Kidney epithelial cell (primary cell): Measurements from ENCODE around the gene CNTROB. TPM values are rescaled to one million over a fixed set of nuclear protein-coding genes. Genes with fewer than 3 reads are reported as not detected.
A peak's percentile ranks its signal among the peaks of the same experiment; 100 is the strongest.

Experiments
- DNase-seq: peaks from one replicate; pipeline ENCODE4 v3.0.0-alpha.2; 2010; ENCODE audit warnings: low read depth
- H3K27me3 ChIP-seq: 2 replicates; pipeline ENCODE4 v1.6.0; 2011; ENCODE audit warnings: low read length; ENCODE audit not compliant: control insufficient read depth, insufficient read depth
- H3K36me3 ChIP-seq: 2 replicates; pipeline ENCODE4 v1.5.1; 2011; ENCODE audit warnings: low read length; ENCODE audit not compliant: control insufficient read depth, insufficient read depth
- H3K4me3 ChIP-seq: 2 replicates; pipeline ENCODE4 v1.5.1; 2011; ENCODE audit warnings: low read depth, mild to moderate bottlenecking, control low read depth, low read length
- total RNA-seq: library from RNA; depleted of rRNA; stranded (reverse); fragments of >200 nt; gene quantifications from 2 replicates; pipeline ENCODE4 v1.2.3, GENCODE V29; 2015
- TF ChIP-seq, protein P1 (sequence below): IDR thresholded peaks from 2 replicates; pipeline ENCODE4 v1.5.1; 2011; ENCODE audit warnings: mild to moderate bottlenecking, moderate library complexity, low read length, control low read depth, inconsistent platforms; ENCODE audit not compliant: insufficient read depth, poor library complexity, severe bottlenecking

Gene CNTROB
- total RNA-seq, 1 donor from 2014 or later = 20.1 TPM

GRCh38 chr17:7897773-7898172 lies 34.2 kb upstream of the CNTROB start:
- TF ChIP-seq, protein P1, sequence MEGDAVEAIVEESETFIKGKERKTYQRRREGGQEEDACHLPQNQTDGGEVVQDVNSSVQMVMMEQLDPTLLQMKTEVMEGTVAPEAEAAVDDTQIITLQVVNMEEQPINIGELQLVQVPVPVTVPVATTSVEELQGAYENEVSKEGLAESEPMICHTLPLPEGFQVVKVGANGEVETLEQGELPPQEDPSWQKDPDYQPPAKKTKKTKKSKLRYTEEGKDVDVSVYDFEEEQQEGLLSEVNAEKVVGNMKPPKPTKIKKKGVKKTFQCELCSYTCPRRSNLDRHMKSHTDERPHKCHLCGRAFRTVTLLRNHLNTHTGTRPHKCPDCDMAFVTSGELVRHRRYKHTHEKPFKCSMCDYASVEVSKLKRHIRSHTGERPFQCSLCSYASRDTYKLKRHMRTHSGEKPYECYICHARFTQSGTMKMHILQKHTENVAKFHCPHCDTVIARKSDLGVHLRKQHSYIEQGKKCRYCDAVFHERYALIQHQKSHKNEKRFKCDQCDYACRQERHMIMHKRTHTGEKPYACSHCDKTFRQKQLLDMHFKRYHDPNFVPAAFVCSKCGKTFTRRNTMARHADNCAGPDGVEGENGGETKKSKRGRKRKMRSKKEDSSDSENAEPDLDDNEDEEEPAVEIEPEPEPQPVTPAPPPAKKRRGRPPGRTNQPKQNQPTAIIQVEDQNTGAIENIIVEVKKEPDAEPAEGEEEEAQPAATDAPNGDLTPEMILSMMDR = peak; percentile 34
- peaks cover 5% of the 10 kb centered on the region for H3K36me3 ChIP-seq
- H3K27me3 ChIP-seq = no peaks in the 10 kb centered on the region
- no peak for DNase-seq
- no peak overlapping the region for H3K4me3 ChIP-seq

- Histone ChIP-seq H3K4me3 (no peak overlapping the region), H3K36me3 (peaks cover 3% of the 10 kb centered on the region), H3K27me3 (no peaks in the 10 kb centered on the region)
- DNase-seq = no peak
- TF ChIP-seq, protein P1 = no peak
Measured at GRCh38 chr17:7903154-7904103, 28.6 kb upstream of the CNTROB start.

GRCh38 chr17:7909089-7909488 lies 22.9 kb upstream of the CNTROB start:
- no peaks in the 10 kb centered on the region for H3K27me3 ChIP-seq
- H3K36me3 ChIP-seq = peaks cover 1% of the 10 kb centered on the region
- no peak for DNase-seq
- H3K4me3 ChIP-seq = no peak overlapping the region
- TF ChIP-seq, protein P1 = no peak

- Histone ChIP-seq H3K4me3 (no peak overlapping the region), H3K36me3 (no peaks in the 10 kb centered on the region), H3K27me3 (no peaks in the 10 kb centered on the region)
- no peak for DNase-seq
- TF ChIP-seq, protein P1 = no peak
Measured at GRCh38 chr17:7910281-7910680, 21.7 kb upstream of the CNTROB start.

DNA sequence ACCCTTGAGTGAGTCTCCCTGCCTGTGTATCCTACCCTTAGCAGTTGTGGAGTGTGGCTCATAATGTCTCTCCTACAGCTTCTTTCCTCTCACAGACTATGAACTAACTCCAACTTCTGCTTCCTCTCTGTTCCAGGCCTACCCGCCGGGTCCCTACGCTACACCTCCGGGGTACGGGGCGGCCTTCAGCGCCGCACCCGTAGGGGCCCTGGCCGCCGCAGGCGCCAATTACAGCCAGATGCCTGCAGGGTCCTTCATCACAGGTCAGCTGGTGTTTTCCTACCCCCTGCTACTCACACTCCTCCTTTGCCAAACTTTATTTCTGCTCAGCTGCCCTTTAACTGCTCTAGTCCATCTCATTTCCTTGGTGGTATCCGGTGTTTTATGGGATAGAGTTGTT lies 21.3 kb upstream of the CNTROB start:
- no peaks in the 10 kb centered on the region for H3K36me3 ChIP-seq
- no peak overlapping the region for H3K4me3 ChIP-seq
- DNase-seq = no peak
- TF ChIP-seq, protein P1 = no peak
- H3K27me3 ChIP-seq = no peaks in the 10 kb centered on the region
